ENCODE results near the gene C9orf152. TPM values are rescaled to one million over a fixed set of nuclear protein-coding genes. Genes with fewer than 3 reads are reported as not detected.
"Not testable (repeated sequence)": the region's sequence is repeated elsewhere in the genome, so short reads cannot be mapped to it uniquely, and the experiment has no call there.

The C9orf152 gene
- total RNA-seq, 3 donors from 2014 or later (not counting 1 experiment from before 2014, with no cell fraction given), result not detected

DNA sequence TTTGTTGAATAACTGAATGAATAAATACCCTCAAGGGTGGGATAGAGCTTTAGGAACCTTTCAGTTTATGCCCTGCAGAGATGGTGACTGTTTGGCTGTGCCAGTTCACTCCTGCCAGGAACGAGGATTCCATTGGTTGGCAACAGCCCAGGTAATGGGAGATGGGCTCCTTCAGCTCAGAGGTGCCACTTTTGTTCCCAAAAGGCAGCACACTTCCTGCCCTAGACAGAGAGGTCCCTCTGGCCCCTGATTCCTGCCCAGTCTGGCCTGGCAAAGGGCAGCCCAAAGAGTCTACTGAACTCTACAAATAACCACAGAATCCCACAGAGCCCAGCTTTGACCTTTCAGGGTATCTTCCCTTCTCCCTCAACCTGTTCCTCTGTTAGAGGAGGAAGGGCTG lies 1.6 kb downstream of the C9orf152 start:
- no peaks in the 10 kb centered on the region for H3K4me1 Mint-ChIP-seq
- DNase-seq (no peak), ATAC-seq (no peak)
- H3K4me3 ChIP-seq (ENCODE audit: low read length), result no peak overlapping the region
- no peaks in the 10 kb centered on the region for H3K9me3 Mint-ChIP-seq
- no peak overlapping the region for H3K4me3 Mint-ChIP-seq
- TF ChIP-seq, protein P1, sequence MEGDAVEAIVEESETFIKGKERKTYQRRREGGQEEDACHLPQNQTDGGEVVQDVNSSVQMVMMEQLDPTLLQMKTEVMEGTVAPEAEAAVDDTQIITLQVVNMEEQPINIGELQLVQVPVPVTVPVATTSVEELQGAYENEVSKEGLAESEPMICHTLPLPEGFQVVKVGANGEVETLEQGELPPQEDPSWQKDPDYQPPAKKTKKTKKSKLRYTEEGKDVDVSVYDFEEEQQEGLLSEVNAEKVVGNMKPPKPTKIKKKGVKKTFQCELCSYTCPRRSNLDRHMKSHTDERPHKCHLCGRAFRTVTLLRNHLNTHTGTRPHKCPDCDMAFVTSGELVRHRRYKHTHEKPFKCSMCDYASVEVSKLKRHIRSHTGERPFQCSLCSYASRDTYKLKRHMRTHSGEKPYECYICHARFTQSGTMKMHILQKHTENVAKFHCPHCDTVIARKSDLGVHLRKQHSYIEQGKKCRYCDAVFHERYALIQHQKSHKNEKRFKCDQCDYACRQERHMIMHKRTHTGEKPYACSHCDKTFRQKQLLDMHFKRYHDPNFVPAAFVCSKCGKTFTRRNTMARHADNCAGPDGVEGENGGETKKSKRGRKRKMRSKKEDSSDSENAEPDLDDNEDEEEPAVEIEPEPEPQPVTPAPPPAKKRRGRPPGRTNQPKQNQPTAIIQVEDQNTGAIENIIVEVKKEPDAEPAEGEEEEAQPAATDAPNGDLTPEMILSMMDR (IDR thresholded peaks at IDR 0.05), result no peak
- H3K27ac ChIP-seq (ENCODE audit: low read length), result no peak overlapping the region
- H3K36me3 Mint-ChIP-seq, result no peaks in the 10 kb centered on the region
- 84% methylated on average over 1 of the region's 1 CpG for WGBS (ENCODE audit: insufficient coverage)
- no peaks in the 10 kb centered on the region for H3K36me3 ChIP-seq (ENCODE audit: control insufficient read depth, insufficient read depth, low read length)
- no peaks in the 10 kb centered on the region for H3K27me3 ChIP-seq (ENCODE audit: control insufficient read depth, insufficient read depth, low read length)
- peaks cover 0 to 8% of the 10 kb centered on the region in 2 donors for H3K27me3 Mint-ChIP-seq (ENCODE audit: low read depth in 2 of 2)
- no peaks in the 10 kb centered on the region for H3K4me1 ChIP-seq (ENCODE audit: control insufficient read depth, insufficient read depth, low read length)
- H3K27ac Mint-ChIP-seq, result no peak overlapping the region
- intact Hi-C loops (cut with micrococcal nuclease), result no loop called here
- H3K9me3 ChIP-seq (ENCODE audit: control insufficient read depth, insufficient read depth, low read length), result no peaks in the 10 kb centered on the region

DNA sequence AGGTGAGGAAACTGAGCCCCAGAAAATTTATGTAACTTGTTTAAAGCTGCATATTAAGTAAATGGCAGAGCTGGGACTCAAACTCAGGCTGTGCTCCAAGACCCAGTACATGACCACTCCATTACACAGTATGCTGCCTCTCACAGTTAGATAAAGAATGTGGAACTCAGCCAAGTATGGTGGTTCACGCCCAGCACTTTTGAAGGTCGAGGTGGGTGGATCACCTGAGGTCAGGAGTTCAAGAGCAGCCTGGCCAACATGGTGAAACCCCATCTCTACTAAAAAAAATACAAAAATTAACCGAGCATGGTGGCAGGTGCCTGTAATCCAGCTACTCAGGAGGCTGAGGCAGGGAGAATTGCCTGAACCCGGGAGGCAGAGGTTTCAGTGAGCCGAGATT lies 2.3 kb downstream of the C9orf152 start:
- H3K4me3 ChIP-seq (ENCODE audit: low read length); H3K4me3 Mint-ChIP-seq; H3K4me1 Mint-ChIP-seq; H3K4me1 ChIP-seq (ENCODE audit: control insufficient read depth, insufficient read depth, low read length); DNase-seq; intact Hi-C loops (cut with micrococcal nuclease); H3K9me3 ChIP-seq (ENCODE audit: control insufficient read depth, insufficient read depth, low read length); ATAC-seq; H3K27ac Mint-ChIP-seq; H3K36me3 ChIP-seq (ENCODE audit: control insufficient read depth, insufficient read depth, low read length); H3K9me3 Mint-ChIP-seq; H3K36me3 Mint-ChIP-seq; H3K27me3 ChIP-seq (ENCODE audit: control insufficient read depth, insufficient read depth, low read length); H3K27ac ChIP-seq (ENCODE audit: low read length): not testable (repeated sequence)
- 81% methylated on average over 5 of the region's 5 CpGs for WGBS (ENCODE audit: insufficient coverage)
- peaks cover 0 to 10% of the 10 kb centered on the region in 2 donors for H3K27me3 Mint-ChIP-seq (ENCODE audit: low read depth in 2 of 2)

DNA sequence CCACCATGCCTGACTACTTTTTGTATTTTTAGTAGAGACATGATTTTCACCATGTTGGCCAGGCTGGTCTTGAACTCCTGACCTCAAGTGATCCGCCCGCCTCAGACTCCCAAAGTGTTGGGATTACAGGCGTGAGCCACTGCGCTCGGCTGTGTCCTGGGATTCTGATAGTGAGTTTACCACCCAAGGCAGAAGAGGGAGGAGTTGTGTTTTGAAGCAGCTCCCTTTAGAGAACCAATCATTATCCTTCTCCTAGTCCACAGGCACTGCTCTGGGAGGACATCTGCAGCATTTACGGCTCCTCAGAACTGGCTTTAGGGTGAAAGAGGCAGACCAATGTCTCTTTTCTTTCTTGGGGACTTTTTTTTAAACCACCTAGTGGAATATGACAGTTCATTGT lies 5.7 kb downstream of the C9orf152 start:
- H3K4me3 ChIP-seq (ENCODE audit: low read length), result no peak overlapping the region
- DNase-seq (no peak), ATAC-seq (no peak)
- intact Hi-C loops (cut with micrococcal nuclease), result no loop called here
- WGBS (ENCODE audit: insufficient coverage), result 96% methylated on average over 4 of the region's 6 CpGs
- H3K27ac ChIP-seq (ENCODE audit: low read length), result no peak overlapping the region
- H3K9me3 ChIP-seq (ENCODE audit: control insufficient read depth, insufficient read depth, low read length), result no peaks in the 10 kb centered on the region
- H3K4me1 ChIP-seq (ENCODE audit: control insufficient read depth, insufficient read depth, low read length), result no peaks in the 10 kb centered on the region
- no peak overlapping the region for H3K4me3 Mint-ChIP-seq
- TF ChIP-seq, protein P1 (IDR thresholded peaks at IDR 0.05), result no peak
- H3K36me3 ChIP-seq (ENCODE audit: control insufficient read depth, insufficient read depth, low read length), result no peaks in the 10 kb centered on the region
- no peaks in the 10 kb centered on the region for H3K36me3 Mint-ChIP-seq
- no peaks in the 10 kb centered on the region for H3K4me1 Mint-ChIP-seq
- H3K9me3 Mint-ChIP-seq, result no peaks in the 10 kb centered on the region
- no peaks in the 10 kb centered on the region for H3K27me3 ChIP-seq (ENCODE audit: control insufficient read depth, insufficient read depth, low read length)
- H3K27ac Mint-ChIP-seq, result no peak overlapping the region
- peaks cover 0 to 6% of the 10 kb centered on the region in 2 donors for H3K27me3 Mint-ChIP-seq (ENCODE audit: low read depth in 2 of 2)

DNA sequence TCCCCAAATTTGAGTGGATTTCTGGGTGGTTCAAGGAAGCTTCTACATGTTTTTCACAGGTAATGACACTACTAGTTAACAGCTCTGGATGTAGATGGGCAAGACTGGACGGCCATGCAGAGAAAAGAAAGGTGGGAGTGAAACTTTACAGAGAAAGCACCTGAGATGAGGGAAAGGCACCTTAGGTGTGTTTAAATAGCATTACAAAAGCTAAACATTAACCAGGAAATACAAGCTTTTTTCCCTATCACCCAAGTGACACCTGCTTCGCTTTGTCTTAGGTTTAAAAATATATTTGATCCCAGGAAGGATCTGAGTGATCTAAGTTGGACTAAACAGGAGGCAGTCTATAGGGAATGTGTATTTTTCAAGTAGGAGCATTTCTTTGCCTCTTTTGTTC lies 8.3 kb downstream of the C9orf152 start:
- Histone ChIP-seq H3K27me3 (ENCODE audit: control insufficient read depth, insufficient read depth, low read length) (no peaks in the 10 kb centered on the region), H3K4me3 (ENCODE audit: low read length) (no peak overlapping the region), H3K4me1 (ENCODE audit: control insufficient read depth, insufficient read depth, low read length) (no peaks in the 10 kb centered on the region), H3K9me3 (ENCODE audit: control insufficient read depth, insufficient read depth, low read length) (no peaks in the 10 kb centered on the region), H3K36me3 (ENCODE audit: control insufficient read depth, insufficient read depth, low read length) (no peaks in the 10 kb centered on the region), H3K27ac (ENCODE audit: low read length) (no peak overlapping the region)
- DNase-seq (no peak), ATAC-seq (no peak)
- no peak overlapping the region for H3K4me3 Mint-ChIP-seq
- peaks cover 0 to 6% of the 10 kb centered on the region in 2 donors for H3K27me3 Mint-ChIP-seq (ENCODE audit: low read depth in 2 of 2)
- no peak overlapping the region for H3K27ac Mint-ChIP-seq
- TF ChIP-seq, protein P1 (IDR thresholded peaks at IDR 0.05), result no peak
- no peaks in the 10 kb centered on the region for H3K4me1 Mint-ChIP-seq
- intact Hi-C loops (cut with micrococcal nuclease), result no loop called here
- no peaks in the 10 kb centered on the region for H3K36me3 Mint-ChIP-seq
- no peaks in the 10 kb centered on the region for H3K9me3 Mint-ChIP-seq
- 100% methylated on average over 1 of the region's 2 CpGs for WGBS (ENCODE audit: insufficient coverage)
